CD1c-positive myeloid dendritic cell (primary cell): Measurements from ENCODE around the gene GSS.

Experiments
- DNase-seq: peaks from one replicate; pipeline ENCODE4 v3.0.0-alpha.2; 2016; ENCODE audit errors: extremely low spot score

Gene GSS

DNA sequence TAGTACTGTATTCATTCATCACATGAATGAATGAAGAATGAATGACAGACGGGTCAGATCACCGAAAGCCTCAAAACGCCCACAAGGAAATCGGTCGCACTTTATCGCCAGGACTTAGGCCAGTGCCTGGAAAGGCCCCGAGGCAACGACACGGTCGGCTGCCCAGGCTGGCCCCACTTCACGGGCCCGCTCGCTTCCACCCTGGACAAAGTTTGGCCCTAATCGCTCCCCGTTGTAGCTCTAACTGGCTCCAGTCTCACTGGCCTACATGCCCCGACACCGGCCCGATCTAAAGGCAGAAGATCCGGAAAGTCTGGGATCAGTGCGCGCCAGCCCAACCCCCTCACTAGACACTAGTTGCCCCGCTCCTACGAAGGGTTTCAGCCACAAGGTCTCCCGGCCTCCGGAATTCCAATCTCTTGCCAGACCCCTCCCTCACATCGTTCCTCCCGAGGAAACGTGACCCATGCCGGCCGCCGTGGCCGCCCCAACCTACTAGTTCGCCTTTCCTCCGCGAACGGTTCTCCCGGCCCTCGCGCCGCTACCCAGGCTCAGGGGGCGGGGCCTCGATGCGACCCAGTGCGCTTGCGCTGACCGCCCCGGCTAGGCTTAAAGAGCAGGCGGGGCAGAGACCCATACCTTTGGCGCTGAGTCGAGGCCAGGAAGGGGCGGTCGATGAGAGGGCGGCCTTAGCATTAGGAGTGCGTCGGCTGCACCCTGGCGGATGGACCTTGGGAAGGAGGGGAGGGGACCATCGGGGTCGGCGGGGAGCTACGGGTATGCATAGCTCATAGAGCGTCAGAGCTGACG is at the start of gene GSS, which contains the start of gene MYH7B:
Gene GSS, minus strand, starts transcription at position 576 of the 810 bp plus-strand sequence. CDS start 3,954 bp downstream, outside the sequence.
Gene MYH7B, plus strand, starts transcription at position 638 of the 810 bp plus-strand sequence. CDS start 22,138 bp downstream, outside the sequence.
- peak; percentile 97 for DNase-seq

DNA sequence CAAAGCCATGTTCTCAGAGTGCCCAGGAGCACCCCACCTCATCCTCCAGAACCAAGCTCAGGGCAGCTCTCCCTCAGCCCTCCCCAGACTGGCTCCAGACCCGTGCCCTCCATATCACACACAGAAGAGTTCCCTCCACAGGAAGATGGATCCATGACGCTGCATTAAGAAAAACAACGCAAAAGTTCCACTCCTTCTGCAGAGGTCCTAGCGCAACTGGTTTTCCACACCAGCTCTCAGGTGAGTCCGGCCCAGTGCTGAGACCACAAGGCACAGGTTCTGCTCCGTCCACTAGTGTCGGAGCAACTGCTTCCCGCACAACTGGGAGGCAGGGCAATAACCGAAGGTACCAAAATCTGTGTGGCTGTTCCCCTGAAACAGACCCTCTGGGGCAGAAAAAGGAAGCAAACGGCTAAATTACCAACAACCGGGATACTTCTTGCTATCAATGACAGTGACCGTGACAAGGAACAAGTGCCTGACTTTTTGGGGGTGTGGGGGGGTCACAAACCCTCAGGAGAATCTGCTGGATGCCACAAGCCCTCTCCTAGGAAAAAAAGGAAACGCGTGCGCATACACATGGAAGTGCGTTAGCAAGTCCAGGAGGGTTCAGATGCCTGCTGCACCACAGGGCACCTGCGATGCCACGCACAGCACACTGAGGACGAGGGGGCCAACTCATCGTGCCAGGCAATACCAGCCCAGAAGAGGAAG is 49.3 kb upstream of the GSS start:
- DNase-seq, result no peak

DNA sequence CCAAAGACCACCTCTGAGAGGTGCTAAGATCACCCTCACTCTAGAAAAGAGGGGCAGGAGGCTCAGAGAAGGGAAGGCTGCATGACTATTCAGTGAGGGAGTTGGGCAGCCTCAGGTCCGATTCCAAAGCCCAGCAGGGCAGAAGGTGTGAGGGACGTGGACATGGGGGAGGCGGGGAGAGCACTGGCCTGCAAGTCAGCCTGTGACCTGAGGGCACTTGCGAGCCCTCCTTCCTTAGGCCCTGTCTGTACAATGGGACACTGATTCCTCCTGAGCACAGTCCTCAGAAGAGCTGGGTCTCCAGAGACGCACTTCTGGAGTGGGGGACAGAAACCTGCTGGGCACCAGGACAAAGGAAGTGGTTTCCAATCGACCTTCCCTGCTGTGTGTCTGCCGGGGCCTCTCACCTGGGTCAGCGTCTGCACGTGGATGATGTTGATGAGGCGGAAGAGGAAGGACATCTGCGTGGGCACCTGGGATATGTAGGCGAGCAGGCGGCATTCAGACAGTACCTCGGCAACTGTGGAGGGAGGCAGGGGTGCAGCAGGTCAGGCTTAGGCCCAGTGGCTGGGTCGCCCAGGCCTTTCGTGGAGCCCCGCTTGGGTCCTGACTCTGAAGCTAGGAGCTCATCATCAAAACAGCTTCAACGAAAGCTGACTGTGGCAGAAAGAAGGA is 48.6 kb upstream of the GSS start:
- no peak for DNase-seq

DNA sequence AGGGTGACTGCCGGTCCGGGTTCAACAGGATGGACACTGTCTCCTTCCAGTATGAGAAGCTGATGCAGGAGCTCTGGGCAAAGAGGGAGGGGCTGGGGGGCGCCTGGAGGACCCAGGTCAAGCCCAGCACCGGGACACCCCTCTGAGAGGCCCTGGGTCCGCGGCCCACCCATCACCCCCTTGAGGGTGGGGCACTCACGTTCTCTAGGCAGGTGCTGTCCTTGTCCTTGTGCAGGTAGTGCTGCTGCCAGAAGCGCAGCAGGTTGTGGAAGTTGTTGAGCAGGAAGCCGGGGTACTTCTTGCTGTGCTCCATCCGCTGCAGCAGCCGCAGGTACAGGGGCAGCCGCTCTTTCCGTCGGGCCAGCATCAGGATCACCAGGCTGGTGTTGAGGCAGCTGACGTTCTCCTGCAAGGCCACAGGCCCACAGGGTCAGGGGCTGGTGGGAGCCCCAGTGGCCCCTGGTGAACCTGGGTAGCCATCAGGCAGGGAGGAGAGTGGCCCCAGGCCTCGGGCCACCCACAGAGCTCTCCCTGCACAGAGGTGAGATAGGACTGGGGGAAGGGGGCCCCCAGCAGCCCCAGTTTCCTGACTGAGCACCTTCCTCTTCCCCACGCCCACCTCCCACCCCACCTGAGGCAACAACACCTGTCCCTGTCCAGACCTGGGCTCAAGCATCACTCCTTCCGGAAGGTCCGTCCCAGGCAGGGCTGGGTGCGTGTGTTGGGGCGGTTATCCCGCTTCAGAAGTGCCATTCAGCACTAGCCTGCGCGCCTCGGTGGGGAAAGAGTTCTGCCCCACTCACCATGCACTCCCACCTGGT is 47.8 kb upstream of the GSS start:
- DNase-seq, result no peak

DNA sequence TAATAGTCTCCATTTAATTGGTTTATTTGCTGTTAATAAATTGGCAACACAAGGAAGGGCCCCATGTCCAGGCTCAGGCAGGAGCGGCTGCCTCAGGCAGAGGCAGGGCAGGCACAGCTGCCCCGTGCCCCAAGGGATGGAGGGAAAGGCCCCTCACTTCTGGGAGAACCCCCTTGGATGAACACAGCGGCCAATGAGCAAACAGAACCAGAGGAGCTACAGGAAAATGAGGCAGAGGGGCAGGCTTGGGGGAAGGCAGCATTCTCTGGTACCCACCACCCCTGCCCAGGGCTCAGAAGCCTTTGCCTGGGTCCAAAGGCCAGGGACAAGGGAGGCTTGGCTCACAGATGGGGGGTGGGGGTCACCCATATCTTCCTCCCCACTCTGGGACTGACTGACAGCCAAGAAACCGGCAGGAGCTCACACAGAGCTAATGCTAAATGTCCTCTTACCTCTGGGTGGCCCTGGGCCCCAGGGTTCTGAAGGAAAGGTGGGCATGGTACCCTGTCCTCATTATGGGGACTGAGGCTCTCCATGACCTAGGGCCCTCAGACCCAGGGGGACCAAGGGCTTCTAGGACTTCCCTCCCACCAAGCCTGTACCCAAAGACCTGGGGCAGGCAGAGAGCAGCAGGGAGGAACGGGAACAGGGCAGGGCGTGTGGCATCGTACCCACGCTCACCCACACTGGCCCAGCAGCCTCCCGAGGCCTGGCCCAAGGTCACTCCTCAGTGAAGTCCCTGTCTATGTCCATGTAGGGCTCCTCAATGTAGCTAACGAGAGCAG is 47.0 kb upstream of the GSS start:
- no peak for DNase-seq

DNA sequence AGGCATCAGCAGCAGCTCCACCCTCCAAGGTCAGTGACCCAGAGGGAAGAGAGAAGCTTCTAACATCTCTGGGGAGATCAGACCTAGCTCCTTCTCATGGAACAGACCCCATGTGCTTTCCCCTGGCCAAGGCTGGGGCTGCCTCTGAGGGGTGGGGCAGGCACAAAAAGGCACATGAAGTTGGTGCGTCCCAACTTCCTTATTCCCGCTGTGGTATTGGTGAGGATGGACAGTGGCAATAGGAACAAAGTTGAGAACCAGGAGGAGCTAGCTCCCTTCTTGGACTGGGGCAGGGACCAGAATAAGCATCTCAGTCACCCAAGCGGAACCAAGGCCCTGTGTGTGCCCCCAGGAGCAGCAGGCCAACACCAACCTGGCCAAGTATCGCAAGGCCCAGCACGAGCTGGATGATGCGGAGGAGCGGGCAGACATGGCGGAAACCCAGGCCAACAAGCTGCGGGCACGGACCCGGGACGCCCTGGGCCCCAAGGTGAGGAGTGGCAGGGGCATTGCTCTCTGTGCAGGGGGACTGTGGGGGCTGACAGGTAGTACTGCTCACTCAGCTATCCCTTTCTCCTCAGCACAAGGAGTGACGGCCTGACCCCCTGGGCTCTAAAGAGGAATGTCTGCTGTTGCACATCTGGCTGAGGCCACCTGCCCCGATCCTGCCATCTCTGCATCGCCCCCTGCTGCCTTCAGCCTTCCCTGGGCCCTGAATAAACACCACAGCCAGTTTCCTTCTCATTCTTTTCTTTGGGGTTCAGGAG is 46.2 kb upstream of the GSS start:
- DNase-seq, result no peak

DNA sequence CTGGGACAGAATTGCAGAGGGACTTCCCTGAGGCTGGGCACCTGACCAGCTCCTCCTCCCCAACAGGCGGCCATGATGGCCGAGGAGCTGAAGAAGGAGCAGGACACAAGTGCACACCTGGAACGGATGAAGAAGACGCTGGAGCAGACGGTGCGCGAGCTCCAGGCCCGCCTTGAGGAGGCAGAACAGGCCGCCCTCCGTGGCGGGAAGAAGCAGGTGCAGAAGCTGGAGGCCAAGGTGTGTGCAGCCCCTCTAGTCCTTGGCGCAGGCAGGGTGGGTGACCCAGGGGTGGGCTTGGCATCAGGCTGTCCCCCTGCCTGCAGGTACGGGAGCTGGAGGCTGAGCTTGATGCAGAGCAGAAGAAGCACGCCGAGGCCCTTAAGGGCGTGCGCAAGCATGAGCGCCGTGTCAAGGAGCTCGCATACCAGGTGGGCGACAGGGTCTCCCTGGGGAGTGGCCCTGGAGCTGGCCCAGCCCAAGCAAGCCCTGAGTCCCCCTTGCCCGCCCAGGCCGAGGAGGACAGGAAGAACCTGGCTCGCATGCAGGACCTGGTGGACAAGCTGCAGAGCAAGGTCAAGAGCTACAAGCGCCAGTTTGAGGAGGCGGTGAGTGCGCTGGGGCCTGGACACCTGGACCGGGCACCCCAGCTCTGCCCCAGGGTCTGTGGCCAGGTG is 45.5 kb upstream of the GSS start:
- DNase-seq, result no peak

DNA sequence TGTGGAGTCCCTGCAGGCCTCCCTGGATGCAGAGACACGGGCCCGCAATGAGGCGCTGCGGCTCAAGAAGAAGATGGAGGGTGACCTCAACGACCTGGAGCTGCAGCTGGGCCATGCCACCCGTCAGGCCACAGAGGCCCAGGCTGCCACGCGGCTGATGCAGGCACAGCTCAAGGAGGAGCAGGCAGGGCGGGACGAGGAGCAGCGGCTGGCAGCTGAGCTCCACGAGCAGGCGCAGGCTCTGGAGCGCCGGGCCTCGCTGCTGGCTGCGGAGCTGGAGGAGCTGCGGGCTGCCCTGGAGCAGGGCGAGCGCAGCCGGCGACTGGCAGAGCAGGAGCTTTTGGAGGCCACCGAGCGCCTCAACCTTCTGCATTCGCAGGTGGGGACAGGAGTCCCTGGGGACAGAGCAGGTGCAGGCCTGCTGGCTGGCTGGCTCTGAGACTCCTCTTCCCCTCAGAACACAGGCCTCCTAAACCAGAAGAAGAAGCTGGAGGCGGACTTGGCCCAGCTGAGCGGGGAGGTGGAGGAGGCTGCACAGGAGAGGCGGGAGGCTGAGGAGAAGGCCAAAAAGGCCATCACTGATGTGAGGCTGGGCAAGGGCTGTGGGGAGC is 44.8 kb upstream of the GSS start:
- DNase-seq, result no peak

DNA sequence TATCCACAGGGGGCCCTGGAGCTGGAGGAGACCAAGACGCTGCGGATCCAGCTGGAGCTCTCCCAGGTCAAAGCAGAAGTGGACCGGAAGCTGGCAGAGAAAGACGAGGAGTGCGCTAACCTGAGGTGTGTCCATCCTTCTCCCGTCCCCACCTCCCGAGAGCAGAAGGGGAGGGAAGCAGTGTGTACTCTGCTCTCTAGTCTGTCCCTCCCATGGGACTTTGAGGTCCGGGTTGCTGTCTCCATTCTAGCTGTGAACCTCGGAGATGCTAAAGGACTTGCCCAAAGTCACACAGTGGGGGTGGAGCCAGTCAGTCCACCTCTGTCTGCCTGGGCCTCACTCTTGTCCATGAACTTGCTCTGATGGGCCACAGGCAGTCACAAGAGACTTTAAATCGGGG is 44.2 kb upstream of the GSS start:
- DNase-seq, result no peak

DNA sequence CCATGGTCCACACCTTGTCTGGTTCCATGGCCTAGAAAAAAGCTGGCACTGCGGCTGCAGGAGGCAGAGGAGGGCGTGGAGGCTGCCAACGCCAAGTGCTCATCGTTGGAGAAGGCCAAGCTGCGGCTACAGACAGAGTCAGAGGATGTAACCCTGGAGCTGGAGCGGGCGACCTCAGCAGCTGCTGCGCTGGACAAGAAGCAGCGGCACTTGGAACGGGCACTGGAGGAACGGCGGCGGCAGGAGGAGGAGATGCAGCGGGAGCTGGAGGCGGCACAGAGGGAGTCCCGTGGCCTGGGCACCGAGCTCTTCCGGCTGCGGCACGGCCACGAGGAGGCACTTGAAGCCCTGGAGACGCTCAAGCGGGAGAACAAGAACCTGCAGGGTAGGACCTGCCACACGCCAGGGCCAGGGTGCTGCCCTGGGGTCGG is 43.4 kb upstream of the GSS start:
- DNase-seq, result no peak

DNA sequence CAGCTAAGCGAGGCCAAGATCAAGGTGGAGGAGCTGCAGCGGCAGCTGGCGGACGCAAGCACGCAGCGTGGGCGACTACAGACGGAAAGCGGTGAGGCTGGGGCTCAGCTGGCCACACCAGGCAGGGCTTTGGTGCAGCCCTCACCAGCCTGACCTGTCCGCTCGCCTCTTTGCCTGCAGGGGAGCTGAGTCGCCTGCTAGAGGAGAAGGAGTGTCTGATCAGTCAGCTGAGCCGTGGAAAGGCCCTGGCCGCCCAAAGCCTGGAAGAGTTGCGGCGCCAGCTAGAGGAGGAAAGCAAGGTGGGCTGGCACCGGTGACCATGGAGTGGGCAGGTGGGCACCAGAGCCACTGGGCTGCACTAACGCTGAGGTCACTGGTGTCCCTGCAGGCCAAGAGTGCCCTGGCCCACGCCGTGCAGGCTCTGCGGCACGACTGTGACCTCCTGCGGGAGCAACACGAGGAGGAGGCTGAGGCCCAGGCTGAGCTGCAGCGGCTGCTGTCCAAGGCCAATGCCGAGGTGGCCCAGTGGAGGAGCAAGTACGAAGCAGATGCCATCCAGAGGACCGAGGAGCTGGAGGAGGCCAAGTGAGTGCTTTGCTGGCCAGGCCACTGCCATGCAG is 42.8 kb upstream of the GSS start:
- DNase-seq, result no peak

DNA sequence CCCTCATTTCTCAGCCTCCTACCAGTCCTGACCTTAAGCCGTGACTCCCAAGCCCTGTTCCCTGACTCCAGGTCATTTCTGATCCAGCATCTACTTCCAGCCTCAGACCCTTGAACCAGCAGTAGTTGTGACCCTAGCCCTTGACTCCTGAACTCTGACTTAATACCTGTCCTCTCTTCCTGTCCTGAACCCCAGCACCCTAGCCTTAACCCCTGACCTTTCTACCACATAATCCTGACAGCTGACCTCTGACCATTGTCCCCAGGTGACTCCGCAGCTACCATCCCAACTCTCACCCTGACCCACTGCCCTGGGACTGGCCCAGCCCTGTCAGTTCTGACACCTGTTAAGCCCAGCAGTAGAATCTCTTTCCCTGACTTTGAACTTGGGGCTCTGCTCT is 42.2 kb upstream of the GSS start:
- no peak for DNase-seq

DNA sequence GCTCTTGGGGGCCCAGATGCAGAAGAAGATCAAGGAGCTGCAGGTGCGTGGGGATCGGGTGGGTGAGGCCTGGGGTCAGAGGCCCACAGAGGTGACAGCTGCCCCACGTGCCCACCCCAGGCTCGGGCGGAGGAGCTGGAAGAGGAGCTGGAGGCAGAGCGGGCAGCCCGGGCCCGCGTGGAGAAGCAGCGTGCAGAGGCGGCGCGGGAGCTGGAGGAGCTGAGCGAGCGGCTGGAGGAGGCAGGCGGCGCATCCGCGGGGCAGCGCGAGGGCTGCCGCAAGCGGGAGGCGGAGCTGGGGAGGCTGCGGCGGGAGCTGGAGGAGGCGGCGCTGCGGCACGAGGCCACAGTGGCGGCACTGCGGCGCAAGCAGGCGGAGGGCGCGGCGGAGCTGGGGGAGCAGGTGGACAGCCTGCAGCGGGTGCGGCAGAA is 41.5 kb upstream of the GSS start:
- DNase-seq, result no peak

DNA sequence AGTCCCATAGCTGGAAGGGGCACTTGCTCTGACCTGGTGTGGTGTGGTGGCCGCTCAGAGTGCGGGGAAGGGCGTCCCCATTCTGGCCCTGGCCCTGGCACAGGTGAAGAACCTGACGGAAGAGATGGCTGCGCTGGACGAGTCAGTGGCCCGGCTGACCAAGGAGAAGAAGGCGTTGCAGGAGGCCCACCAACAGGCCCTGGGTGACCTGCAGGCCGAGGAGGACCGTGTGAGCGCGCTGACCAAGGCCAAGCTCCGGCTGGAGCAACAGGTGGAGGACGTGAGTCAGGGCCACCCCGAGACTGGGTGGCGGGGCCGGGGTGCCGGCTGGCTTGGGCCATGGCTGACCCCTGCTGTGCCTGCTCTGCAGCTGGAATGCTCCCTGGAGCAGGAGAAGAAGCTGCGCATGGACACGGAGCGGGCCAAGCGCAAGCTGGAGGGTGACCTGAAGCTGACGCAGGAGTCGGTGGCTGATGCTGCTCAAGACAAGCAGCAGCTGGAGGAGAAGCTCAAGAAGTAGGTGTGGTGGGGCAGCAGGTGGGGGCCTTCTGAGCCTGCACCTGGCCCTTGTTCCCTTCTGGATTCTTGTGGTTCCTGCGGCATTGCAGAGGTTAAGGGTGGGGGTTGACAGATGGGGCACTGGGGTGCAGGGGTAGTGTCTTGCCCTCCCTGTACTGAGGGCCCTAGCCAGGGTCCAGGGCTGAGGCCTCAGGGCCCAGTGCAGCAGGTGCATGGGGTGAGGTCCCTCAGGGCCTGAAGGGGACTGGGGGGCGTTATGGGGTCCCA is 40.8 kb upstream of the GSS start:
- no peak for DNase-seq

DNA sequence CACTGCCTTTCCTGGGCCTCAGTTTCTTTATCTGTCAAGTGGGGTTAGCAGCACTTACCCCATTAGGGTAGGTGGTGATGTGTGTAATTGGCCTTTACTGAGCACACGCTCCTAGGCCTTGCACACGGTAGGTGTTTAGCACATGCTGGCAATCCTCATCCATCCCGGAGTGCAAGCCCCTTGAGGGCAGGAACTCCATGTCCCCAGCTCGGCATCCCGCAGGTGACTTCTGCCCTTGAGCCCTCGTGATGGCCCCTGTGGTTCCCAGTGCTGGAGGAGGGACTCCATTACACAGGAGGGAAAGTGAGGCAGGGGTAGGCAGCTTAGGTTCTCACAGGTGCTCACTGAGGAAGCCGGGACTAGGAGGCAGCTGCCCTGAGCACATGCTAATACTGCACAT is 40.1 kb upstream of the GSS start:
- DNase-seq, result no peak

DNA sequence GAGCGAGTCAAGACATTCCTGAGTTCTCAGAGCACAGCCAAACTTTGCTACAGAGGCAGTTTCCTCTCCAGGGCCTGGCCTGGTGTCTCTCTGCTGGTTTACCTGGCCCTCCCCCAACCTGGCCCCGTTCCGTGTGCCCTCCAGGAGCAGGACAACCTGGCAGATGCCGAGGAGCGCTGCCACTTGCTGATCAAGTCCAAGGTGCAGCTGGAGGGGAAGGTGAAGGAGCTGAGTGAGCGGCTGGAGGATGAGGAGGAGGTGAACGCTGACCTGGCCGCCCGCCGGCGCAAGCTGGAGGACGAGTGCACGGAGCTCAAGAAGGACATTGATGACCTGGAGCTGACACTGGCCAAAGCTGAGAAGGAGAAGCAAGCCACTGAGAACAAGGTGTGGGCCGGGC is 39.6 kb upstream of the GSS start:
- no peak for DNase-seq

DNA sequence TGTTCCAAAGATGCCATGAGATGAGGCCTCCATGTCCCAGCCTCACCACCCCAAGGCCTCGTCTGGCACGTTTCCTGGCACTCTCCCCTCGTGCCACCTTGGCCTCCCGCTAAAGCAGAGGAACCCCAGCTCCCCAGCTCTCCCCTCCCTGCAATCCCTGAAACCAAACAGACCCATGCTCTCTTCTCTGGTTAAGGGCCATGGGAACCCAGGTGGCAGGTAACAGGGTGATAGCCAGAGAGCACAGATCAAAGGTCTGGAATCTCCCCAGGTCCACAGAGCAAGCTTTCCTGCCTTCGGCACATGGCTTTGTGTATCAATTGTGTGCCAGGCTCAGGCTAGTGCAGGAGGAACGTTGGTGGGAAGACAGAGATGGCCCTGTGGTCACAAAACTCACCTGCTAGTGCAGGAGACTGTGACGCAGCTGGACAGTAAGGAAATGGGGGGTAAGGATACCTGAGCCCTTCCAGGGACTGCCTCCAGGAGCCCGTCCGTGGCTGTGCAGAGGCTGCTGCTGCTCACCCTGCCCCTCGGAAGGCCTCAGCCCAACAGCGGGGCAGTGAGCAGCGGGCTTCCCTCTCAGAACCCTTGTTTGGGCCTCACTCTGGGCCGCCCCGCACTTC is 39.0 kb upstream of the GSS start:
- no peak for DNase-seq
